ENCODE results near the gene GGTLC2. TPM values are rescaled to one million over a fixed set of nuclear protein-coding genes. Genes with fewer than 3 reads are reported as not detected.

GGTLC2 gene
- not detected in 2 replicates for total RNA-seq

DNA sequence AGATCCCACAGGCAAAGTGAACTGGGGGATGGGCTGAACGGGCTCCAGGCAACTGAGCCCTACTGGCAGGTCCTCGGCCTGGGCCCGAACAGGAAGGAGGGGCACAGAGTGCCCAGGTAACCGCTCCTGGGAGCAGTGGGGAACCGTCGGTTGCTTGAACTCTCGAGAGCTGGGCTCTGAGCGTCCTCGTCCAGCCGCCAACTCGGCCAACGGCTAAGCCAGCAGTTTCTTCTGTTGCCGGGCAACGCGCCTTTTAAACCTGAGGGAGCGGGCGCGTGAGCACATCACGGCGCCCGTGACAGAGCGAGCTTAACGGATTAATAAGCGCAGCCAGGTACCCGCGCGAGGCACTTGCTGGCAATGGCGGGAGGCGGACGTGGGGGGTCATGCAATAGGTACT lies at the start of gene GGTLC2:
GGTLC2 (plus strand) TSS at position 301 of the 400 bp plus-strand sequence. CDS start 1,732 bp downstream, outside the sequence.

Other genes with a start within 250 kb of the GGTLC2 start
- gene ZNF280B, start 135.9 kb upstream of the GGTLC2 start, total RNA-seq, result 0.72 and 1.5 TPM in 2 replicates
- gene ZNF280A, start 124.3 kb upstream of the GGTLC2 start, total RNA-seq, result not detected in 2 replicates
- under 0.01 TPM in 1 of 2 replicates, not detected in the other for gene PRAME, start 85.3 kb upstream of the GGTLC2 start, total RNA-seq
- gene IGLL5, start 243.2 kb downstream of the GGTLC2 start, total RNA-seq, result not detected in 2 replicates

Measured in cardiac atrium fibroblast (primary cell).